ENCODE measurements around the gene F8.

The F8 gene

DNA sequence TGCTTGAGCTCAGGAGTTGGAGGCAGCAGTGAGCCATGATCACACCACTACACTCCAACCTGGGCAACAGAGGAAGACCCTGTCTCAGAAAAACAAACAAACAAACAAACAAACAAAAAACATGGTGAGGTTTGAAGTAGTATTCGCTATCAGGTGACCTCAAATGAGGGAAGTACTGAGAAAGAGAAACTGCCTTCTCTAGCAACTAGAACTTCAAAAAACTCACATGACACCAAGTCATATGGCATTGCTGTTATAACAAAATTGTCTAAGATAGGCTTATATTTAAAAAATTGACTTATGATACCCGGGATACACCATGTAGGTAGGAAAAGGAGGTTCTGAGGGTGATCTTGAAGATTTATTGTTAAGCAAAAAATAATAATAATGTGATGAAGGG lies 227.5 kb downstream of the F8 start:
- H3K4me2 ChIP-seq (ENCODE audit: low read length): no peak overlapping the region
- no peaks in the 10 kb centered on the region for H3F3A ChIP-seq (ENCODE audit: insufficient read depth, low read length)
- TF ChIP-seq EZH2 (IDR thresholded peaks at IDR 0.05; ENCODE audit: borderline replicate concordance, low read length): no peak
- TF ChIP-seq, protein P1, sequence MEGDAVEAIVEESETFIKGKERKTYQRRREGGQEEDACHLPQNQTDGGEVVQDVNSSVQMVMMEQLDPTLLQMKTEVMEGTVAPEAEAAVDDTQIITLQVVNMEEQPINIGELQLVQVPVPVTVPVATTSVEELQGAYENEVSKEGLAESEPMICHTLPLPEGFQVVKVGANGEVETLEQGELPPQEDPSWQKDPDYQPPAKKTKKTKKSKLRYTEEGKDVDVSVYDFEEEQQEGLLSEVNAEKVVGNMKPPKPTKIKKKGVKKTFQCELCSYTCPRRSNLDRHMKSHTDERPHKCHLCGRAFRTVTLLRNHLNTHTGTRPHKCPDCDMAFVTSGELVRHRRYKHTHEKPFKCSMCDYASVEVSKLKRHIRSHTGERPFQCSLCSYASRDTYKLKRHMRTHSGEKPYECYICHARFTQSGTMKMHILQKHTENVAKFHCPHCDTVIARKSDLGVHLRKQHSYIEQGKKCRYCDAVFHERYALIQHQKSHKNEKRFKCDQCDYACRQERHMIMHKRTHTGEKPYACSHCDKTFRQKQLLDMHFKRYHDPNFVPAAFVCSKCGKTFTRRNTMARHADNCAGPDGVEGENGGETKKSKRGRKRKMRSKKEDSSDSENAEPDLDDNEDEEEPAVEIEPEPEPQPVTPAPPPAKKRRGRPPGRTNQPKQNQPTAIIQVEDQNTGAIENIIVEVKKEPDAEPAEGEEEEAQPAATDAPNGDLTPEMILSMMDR (IDR thresholded peaks at IDR 0.05; ENCODE audit: low read length): no peak
- H4K20me1 ChIP-seq (ENCODE audit: insufficient read depth, low read length): no peaks in the 10 kb centered on the region
- H3K4me1 ChIP-seq (ENCODE audit: insufficient read depth, low read length, severe bottlenecking): peaks cover 9% of the 10 kb centered on the region
- no peaks in the 10 kb centered on the region for H3K9me2 ChIP-seq (ENCODE audit: low read depth, low read length)
- no peak overlapping the region for H3K27ac ChIP-seq (ENCODE audit: low read depth, low read length, poor library complexity, severe bottlenecking)
- no peak overlapping the region for H2AFZ ChIP-seq (ENCODE audit: low read length)
- no peaks in the 10 kb centered on the region for H3K79me2 ChIP-seq (ENCODE audit: insufficient read depth, low read length)
- H3K4me3 ChIP-seq (ENCODE audit: low read depth, low read length, poor library complexity, severe bottlenecking): no peak overlapping the region
- no peaks in the 10 kb centered on the region for H3K9me3 ChIP-seq (ENCODE audit: low read length)
- no peaks in the 10 kb centered on the region for H3K36me3 ChIP-seq (ENCODE audit: insufficient read depth, low read length)
- no peak overlapping the region for H3K9ac ChIP-seq (ENCODE audit: low read length)
- H3K27me3 ChIP-seq (ENCODE audit: insufficient read depth, low read length): no peaks in the 10 kb centered on the region

DNA sequence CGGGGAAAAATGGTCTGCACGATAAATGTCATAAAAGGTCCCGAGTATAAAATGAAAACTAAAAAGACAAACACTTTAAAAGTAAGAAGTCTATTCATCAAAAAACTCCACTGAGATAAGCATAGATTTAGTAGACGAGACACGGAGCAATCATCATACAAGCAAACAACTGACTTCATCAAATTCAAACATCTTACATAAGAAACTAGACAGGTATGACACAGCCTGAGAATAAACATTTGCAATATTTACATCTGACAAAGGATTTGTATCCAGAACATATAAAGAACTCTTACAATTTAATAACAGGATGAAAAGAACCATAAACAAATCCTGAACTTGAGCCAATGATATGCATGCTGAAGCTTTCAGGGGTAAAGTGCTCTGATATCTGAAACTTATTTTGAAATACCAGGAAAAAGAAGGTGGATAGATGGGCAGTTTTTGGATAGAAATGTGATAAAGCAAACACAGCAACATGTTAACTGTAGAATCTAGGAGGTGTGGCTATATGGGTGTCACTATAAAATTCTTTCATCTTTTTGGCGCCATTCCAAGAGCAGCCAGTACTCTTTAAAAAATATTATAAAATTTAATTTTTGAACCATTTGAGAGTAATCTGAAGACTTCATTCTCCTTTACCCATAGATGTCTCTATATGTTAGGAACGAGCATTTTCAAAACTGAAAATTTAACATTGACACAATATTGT lies 229.3 kb downstream of the F8 start:
- Histone ChIP-seq H4K20me1 (ENCODE audit: insufficient read depth, low read length) (no peaks in the 10 kb centered on the region), H3K79me2 (ENCODE audit: insufficient read depth, low read length) (no peaks in the 10 kb centered on the region), H2AFZ (ENCODE audit: low read length) (no peak overlapping the region), H3K9ac (ENCODE audit: low read length) (no peak overlapping the region), H3K4me2 (ENCODE audit: low read length) (no peak overlapping the region), H3K4me3 (ENCODE audit: low read depth, low read length, poor library complexity, severe bottlenecking) (no peak overlapping the region), H3K27ac (ENCODE audit: low read depth, low read length, poor library complexity, severe bottlenecking) (no peak overlapping the region), H3K4me1 (ENCODE audit: insufficient read depth, low read length, severe bottlenecking) (no peaks in the 10 kb centered on the region), H3K27me3 (ENCODE audit: insufficient read depth, low read length) (no peaks in the 10 kb centered on the region), H3K9me2 (ENCODE audit: low read depth, low read length) (no peaks in the 10 kb centered on the region), H3K9me3 (ENCODE audit: low read length) (no peaks in the 10 kb centered on the region), H3F3A (ENCODE audit: insufficient read depth, low read length) (no peaks in the 10 kb centered on the region), H3K36me3 (ENCODE audit: insufficient read depth, low read length) (no peaks in the 10 kb centered on the region)
- TF ChIP-seq EZH2 (IDR thresholded peaks at IDR 0.05; ENCODE audit: borderline replicate concordance, low read length): no peak
- TF ChIP-seq, protein P1 (IDR thresholded peaks at IDR 0.05; ENCODE audit: low read length): no peak

DNA sequence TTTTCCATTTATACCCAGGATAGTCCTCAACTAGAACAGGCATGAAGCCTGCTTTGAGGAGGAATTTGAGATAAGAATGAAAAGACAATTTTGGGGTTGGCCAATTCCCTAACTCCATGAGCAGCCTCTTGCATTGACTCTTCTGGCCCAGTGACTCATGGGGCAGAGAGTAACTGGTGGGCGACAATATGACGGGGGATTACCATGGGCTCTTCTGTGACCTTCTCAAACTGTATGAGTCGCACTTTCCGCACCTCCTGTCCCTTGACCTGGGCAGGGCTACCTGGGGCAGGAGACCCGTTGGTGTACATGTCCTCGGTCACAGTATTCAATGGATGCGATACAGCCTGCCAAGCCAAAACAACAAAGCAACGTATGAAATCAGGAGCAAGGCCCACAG lies 230.6 kb downstream of the F8 start:
- TF ChIP-seq, protein P1 (IDR thresholded peaks at IDR 0.05; ENCODE audit: low read length): no peak
- TF ChIP-seq EZH2 (IDR thresholded peaks at IDR 0.05; ENCODE audit: borderline replicate concordance, low read length): no peak
- no peaks in the 10 kb centered on the region for H3K27me3 ChIP-seq (ENCODE audit: insufficient read depth, low read length)
- no peak overlapping the region for H3K4me2 ChIP-seq (ENCODE audit: low read length)
- H2AFZ ChIP-seq (ENCODE audit: low read length): no peak overlapping the region
- no peaks in the 10 kb centered on the region for H4K20me1 ChIP-seq (ENCODE audit: insufficient read depth, low read length)
- no peak overlapping the region for H3K9ac ChIP-seq (ENCODE audit: low read length)
- H3K4me3 ChIP-seq (ENCODE audit: low read depth, low read length, poor library complexity, severe bottlenecking): no peak overlapping the region
- H3K9me3 ChIP-seq (ENCODE audit: low read length): no peaks in the 10 kb centered on the region
- H3K4me1 ChIP-seq (ENCODE audit: insufficient read depth, low read length, severe bottlenecking): no peaks in the 10 kb centered on the region
- no peaks in the 10 kb centered on the region for H3K36me3 ChIP-seq (ENCODE audit: insufficient read depth, low read length)
- no peak overlapping the region for H3K27ac ChIP-seq (ENCODE audit: low read depth, low read length, poor library complexity, severe bottlenecking)
- H3K9me2 ChIP-seq (ENCODE audit: low read depth, low read length): no peaks in the 10 kb centered on the region
- H3F3A ChIP-seq (ENCODE audit: insufficient read depth, low read length): no peaks in the 10 kb centered on the region
- H3K79me2 ChIP-seq (ENCODE audit: insufficient read depth, low read length): no peaks in the 10 kb centered on the region
